Left ventricle myocardium inferior (tissue), 1 donor: Measurements from ENCODE around the gene WDR19. TPM values are rescaled to one million over a fixed set of nuclear protein-coding genes. Genes with fewer than 3 reads are reported as not detected.

Source experiments
- DNase-seq: peaks from one replicate; pipeline ENCODE4 v3.0.0-alpha.2; 2020
- H3K27ac ChIP-seq: fragments of 200-600 bp; replicated peaks from 2 replicates; pipeline ENCODE4 v1.8.0; 2021
- H3K27me3 ChIP-seq: fragments of 200-600 bp; 2 replicates; pipeline ENCODE4 v1.8.0; 2021; ENCODE audit warnings: low read depth
- H3K36me3 ChIP-seq: fragments of 200-600 bp; 2 replicates; pipeline ENCODE4 v1.8.0; 2021
- H3K4me1 ChIP-seq: fragments of 200-600 bp; 2 replicates; pipeline ENCODE4 v1.8.0; 2021
- H3K4me3 ChIP-seq: fragments of 200-600 bp; 2 replicates; pipeline ENCODE4 v1.8.0; 2021; ENCODE audit warnings: mild to moderate bottlenecking, moderate library complexity
- H3K9me3 ChIP-seq: fragments of 200-600 bp; replicated peaks from 2 replicates; pipeline ENCODE4 v1.8.0; 2021
- CTCF ChIP-seq: fragments of 200-600 bp; IDR thresholded peaks from 2 replicates; pipeline ENCODE4 v1.8.0; 2021; ENCODE audit warnings: antibody characterized with exemption, mild to moderate bottlenecking, borderline replicate concordance
- intact Hi-C: fragments of 100-400 bp; cut with micrococcal nuclease; formaldehyde crosslinking; loops from one replicate; pipeline ENCODE4 v1.11.0; 2022
- total RNA-seq: library from RNA; stranded (reverse); fragmentation: NEBNext Ultra II Directional; extraction: Animal tissue kit (Norgen Biotek cat#: 25700); gene quantifications from one replicate; pipeline ENCODE4 v1.2.1, GENCODE V29; 2021
- donor health status: DM: no; HTN: yes; CAD: no; lungs with severe emphysema.

Gene WDR19
- total RNA-seq, 1 donor from 2014 or later = 10.4 TPM

GRCh38 chr4:39324897-39325613, 142.7 kb downstream of the WDR19 start:
- intact Hi-C loops = no loop called here

GRCh38 chr4:39326468-39326977, 144.2 kb downstream of the WDR19 start:
- Histone ChIP-seq H3K27ac (no peak overlapping the region), H3K9me3 (no peaks in the 10 kb centered on the region), H3K36me3 (peaks cover 38% of the 10 kb centered on the region), H3K4me1 (no peaks in the 10 kb centered on the region), H3K4me3 (no peak overlapping the region), H3K27me3 (no peaks in the 10 kb centered on the region)
- intact Hi-C loops = no loop called here
- TF ChIP-seq CTCF = no peak
- DNase-seq = no peak

More at GRCh38 chr4:39324897-39325613, 142.7 kb downstream of the WDR19 start:
- Histone ChIP-seq H3K27ac (no peak overlapping the region), H3K4me1 (no peaks in the 10 kb centered on the region), H3K27me3 (no peaks in the 10 kb centered on the region), H3K4me3 (no peak overlapping the region), H3K36me3 (peaks cover 43% of the 10 kb centered on the region), H3K9me3 (no peaks in the 10 kb centered on the region)
- DNase-seq = no peak
- TF ChIP-seq CTCF = no peak

GRCh38 chr4:39330353-39330752, 148.0 kb downstream of the WDR19 start:
- H3K36me3 ChIP-seq = peaks cover 18% of the 10 kb centered on the region
- no peak overlapping the region for H3K27ac ChIP-seq
- no peaks in the 10 kb centered on the region for H3K27me3 ChIP-seq
- intact Hi-C loops = no loop called here
- H3K4me1 ChIP-seq = no peaks in the 10 kb centered on the region
- TF ChIP-seq CTCF = no peak
- no peak for DNase-seq
- H3K4me3 ChIP-seq = no peak overlapping the region
- no peaks in the 10 kb centered on the region for H3K9me3 ChIP-seq

GRCh38 chr4:39331191-39331590, 148.9 kb downstream of the WDR19 start:
- no peak for TF ChIP-seq CTCF
- Histone ChIP-seq H3K4me1 (peaks cover 6% of the 10 kb centered on the region), H3K27ac (no peak overlapping the region), H3K4me3 (no peak overlapping the region), H3K36me3 (peaks cover 9% of the 10 kb centered on the region), H3K9me3 (no peaks in the 10 kb centered on the region), H3K27me3 (no peaks in the 10 kb centered on the region)
- intact Hi-C loops = no loop called here
- no peak for DNase-seq

Other genes starting within 250 kb of the WDR19 start
- gene TMEM156, start 150.1 kb upstream of the WDR19 start, total RNA-seq = not detected
- 11.2 TPM for gene KLHL5, start 120.3 kb upstream of the WDR19 start, total RNA-seq
- 22.0 TPM for gene RFC1, start 183.8 kb downstream of the WDR19 start, total RNA-seq
- gene KLB, start 224.4 kb downstream of the WDR19 start, total RNA-seq = not detected